Measurements from ENCODE around the gene GPER1. TPM values are rescaled to one million over a fixed set of nuclear protein-coding genes. Genes with fewer than 3 reads are reported as not detected.

Gene GPER1
- total RNA-seq, 4 donors from 2014 or later, result 12.5 to 29.2 (median 21.2) TPM

GRCh38 chr7:1060315-1061072 lies 27.4 kb upstream of the GPER1 start:
- H3K4me3 ChIP-seq (replicated peaks in 1 of 3), result no peak overlapping the region
- H3K27me3 ChIP-seq, result no peaks in the 10 kb centered on the region
- WGBS, 2 donors, result 27 to 100% methylated on average over 1 to 19 of the region's 35 CpGs
- DNase-seq, result peak; percentile 90 to 91
- peak overlapping the region; percentile 19 to 48 (median 22) for H3K27ac ChIP-seq
- H3K4me1 ChIP-seq, result peaks cover 17 to 23% of the 10 kb centered on the region in 2 donors
- TF ChIP-seq POLR2A (IDR thresholded peaks at IDR 0.05) (peak in 1 of 2 donors; percentile 23), CTCF (IDR thresholded peaks at IDR 0.05) (no peak)
- H3K36me3 ChIP-seq, result no peaks in the 10 kb centered on the region
- intact Hi-C loops (cut with DNase I), result no loop called here
- H3K9me3 ChIP-seq, result no peaks in the 10 kb centered on the region

GRCh38 chr7:1061180-1061579 lies 26.7 kb upstream of the GPER1 start:
- H3K27me3 ChIP-seq, result no peaks in the 10 kb centered on the region
- intact Hi-C loops (cut with DNase I), result no loop called here
- no peak for DNase-seq
- H3K36me3 ChIP-seq, result no peaks in the 10 kb centered on the region
- no peak overlapping the region for H3K4me3 ChIP-seq (replicated peaks in 1 of 3)
- WGBS, 2 donors, result 97% methylated on average over 7 to 9 of the region's 9 CpGs
- TF ChIP-seq POLR2A (IDR thresholded peaks at IDR 0.05) (no peak), CTCF (IDR thresholded peaks at IDR 0.05) (no peak)
- H3K27ac ChIP-seq, result no peak overlapping the region
- peaks cover 23 to 28% of the 10 kb centered on the region in 2 donors for H3K4me1 ChIP-seq
- H3K9me3 ChIP-seq, result no peaks in the 10 kb centered on the region

GRCh38 chr7:1062296-1063294 lies 25.3 kb upstream of the GPER1 start:
- intact Hi-C loops (cut with DNase I), result no loop called here
- H3K4me1 ChIP-seq, result peaks cover 23 to 28% of the 10 kb centered on the region in 2 donors
- H3K9me3 ChIP-seq, result no peaks in the 10 kb centered on the region
- no peak for TF ChIP-seq POLR2A (IDR thresholded peaks at IDR 0.05)
- no peak for TF ChIP-seq CTCF (IDR thresholded peaks at IDR 0.05)
- no peaks in the 10 kb centered on the region for H3K36me3 ChIP-seq
- no peak overlapping the region for H3K27ac ChIP-seq
- no peaks in the 10 kb centered on the region for H3K27me3 ChIP-seq
- WGBS, 2 donors, result 89 to 92% methylated on average over 33 of the region's 33 CpGs
- H3K4me3 ChIP-seq (replicated peaks in 1 of 3), result no peak overlapping the region
- DNase-seq, result no peak

- TF ChIP-seq CTCF (IDR thresholded peaks at IDR 0.05) (no peak), POLR2A (IDR thresholded peaks at IDR 0.05) (no peak)
- intact Hi-C loops (cut with DNase I), result no loop called here
- Histone ChIP-seq H3K36me3 (no peaks in the 10 kb centered on the region), H3K27me3 (no peaks in the 10 kb centered on the region), H3K4me1 (peaks cover 23 to 28% of the 10 kb centered on the region in 2 donors), H3K4me3 (replicated peaks in 1 of 3) (no peak overlapping the region), H3K27ac (no peak overlapping the region), H3K9me3 (no peaks in the 10 kb centered on the region)
- DNase-seq, result no peak
- 96 to 97% methylated on average over 18 to 21 of the region's 21 CpGs for WGBS, 2 donors
These were observed 24.6 kb upstream of the GPER1 start for GRCh38 chr7:1063361-1063760.
